GM11168 (cell line): ENCODE data around the gene KCNK17.

Experiments used
- in situ Hi-C: fragments of 300-500 bp; cut with MboI; formaldehyde crosslinking; loops from one replicate; pipeline ENCODE4 v1.12.0; 2022; ENCODE audit warnings: low sequenced_read_pairs; ENCODE audit not compliant: unreplicated experiment

KCNK17 gene, protein sequence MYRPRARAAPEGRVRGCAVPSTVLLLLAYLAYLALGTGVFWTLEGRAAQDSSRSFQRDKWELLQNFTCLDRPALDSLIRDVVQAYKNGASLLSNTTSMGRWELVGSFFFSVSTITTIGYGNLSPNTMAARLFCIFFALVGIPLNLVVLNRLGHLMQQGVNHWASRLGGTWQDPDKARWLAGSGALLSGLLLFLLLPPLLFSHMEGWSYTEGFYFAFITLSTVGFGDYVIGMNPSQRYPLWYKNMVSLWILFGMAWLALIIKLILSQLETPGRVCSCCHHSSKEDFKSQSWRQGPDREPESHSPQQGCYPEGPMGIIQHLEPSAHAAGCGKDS

GRCh38 chr6:39314273-39314795 lies at the start of gene KCNK17:
TSS of gene KCNK17 (minus strand) at chr6:39314419. CDS start at chr6:39314320, 99 bp downstream.
- in situ Hi-C loops, result no loop called here

GRCh38 chr6:39363280-39363679 lies 49.1 kb upstream of the KCNK17 start:
- in situ Hi-C loops, result loop anchor here (25.0 kb wide), 1 partner anchor 499 kb away; no protein-coding TSS in a partner anchor

- in situ Hi-C loops, result loop anchor here (25.0 kb wide), 1 partner anchor 500 kb away; no protein-coding TSS in a partner anchor
Observed at GRCh38 chr6:39362487-39362865, 48.3 kb upstream of the KCNK17 start.

GRCh38 chr6:39361657-39362486 lies 47.7 kb upstream of the KCNK17 start:
- in situ Hi-C loops, result loop anchor here (25.0 kb wide), 1 partner anchor 500 kb away; no protein-coding TSS in a partner anchor

DNA sequence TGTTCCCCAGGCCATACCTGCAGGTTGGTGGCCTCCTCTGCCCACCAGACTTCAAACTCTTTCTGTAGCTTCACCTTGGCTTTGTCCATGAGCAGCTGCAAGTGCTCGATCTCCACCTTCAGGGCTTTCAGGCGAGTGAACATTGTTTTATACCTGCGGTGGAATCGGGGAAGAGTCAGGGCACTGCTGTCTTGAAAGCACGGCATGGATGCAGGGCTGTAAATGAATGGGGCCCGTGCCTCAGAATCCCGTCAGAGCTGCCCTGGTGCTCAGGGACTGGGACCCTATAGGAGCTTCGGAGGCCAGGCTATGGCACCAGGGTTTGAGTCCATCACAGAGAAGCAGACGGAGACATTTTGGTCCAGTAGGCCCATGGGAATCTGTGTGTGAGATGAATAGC lies 46.2 kb upstream of the KCNK17 start:
- in situ Hi-C loops, result loop anchor here (25.0 kb wide), 1 partner anchor 502 kb away; no protein-coding TSS in a partner anchor

GRCh38 chr6:39357998-39358686 lies 43.9 kb upstream of the KCNK17 start:
- in situ Hi-C loops, result loop anchor here (25.0 kb wide), 1 partner anchor 504 kb away; no protein-coding TSS in a partner anchor

DNA sequence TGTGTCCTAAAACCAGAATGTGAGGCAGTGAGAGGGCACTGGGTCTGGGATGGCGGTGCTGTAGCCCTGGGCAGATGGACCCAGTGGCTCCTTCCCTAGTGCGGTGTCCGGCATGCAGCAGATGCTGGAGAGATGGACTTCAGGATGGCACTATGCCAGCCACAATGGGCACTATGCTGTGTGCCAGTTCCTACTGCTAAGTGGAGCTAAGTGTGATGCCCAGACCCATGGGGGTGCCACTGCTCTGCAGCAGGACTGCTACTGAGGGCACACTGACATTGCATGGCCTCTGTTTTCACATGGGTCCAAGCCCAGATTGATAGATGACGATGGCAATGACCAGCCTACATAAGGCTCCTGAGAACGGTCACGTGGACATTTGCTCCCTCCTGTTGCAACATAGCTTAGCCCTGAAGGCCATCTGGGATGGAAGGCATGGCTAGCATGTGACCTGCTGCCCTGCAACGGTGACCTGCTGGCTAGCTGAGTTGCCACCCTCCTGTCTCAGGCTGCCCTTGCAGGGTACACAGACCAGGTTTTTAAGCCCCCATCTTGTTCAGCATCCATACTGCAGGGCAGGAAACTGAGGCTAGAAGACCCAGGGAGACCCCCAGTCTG lies 39.6 kb upstream of the KCNK17 start:
- in situ Hi-C loops, result loop anchor here (25.0 kb wide), 1 partner anchor 508 kb away; no protein-coding TSS in a partner anchor

DNA sequence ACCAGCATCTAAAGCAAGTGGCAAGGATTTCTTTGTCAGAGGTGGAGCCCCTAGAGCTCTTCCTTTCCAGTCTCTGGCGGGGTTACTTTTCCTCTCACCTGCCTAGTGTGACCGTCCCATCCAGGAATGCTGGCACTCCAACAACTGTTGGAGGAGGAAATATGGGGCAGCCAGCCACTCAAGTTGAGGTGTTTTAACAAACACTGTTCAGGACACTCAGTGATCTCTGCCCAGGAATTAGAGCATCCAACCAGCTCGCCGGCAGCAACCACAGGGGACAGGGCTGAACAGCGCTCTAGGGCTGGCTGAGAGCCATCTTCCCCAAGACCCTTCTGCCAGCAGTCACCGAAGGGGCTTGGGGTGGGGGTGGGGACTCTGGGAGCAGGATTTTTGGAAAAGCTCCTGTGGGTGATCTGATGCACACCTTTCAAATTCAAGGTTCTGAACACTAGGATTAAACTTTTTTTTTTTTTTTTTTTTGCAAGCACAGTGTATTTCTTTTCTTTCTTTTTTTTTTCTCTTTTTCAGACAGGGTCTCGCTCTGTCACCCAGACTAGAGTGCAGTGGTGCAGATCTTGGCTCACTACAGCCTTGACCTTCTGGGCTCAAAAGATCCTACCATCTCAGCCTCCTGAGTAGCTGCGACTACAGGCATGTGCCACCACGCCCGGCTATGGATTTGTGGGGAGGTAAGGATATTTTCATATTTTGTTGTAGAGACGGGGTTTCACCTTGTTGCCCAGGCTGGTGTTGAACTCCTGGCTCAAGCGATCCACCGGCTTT lies 36.7 kb upstream of the KCNK17 start:
- in situ Hi-C loops, result loop anchor here (25.0 kb wide), 1 partner anchor 511 kb away; no protein-coding TSS in a partner anchor

DNA sequence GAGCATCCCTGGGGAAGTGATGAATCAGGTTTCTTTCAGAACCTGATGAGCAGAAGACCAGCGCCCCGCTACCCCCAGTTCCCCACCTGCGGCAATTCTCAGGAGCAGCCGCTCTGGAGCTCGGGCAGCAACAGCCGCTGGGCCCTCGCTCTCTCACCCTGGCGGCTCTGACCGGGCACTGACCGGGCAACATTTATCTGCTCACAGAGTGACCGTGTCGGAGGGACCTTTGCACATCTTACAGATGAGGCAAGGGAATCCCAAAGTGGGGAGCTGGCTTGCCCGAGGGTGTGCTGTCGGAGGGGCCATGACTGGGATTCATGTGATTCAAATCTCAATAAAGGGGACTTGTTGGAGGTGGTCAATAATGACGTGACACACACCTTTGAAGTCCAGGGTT lies 34.5 kb upstream of the KCNK17 start:
- in situ Hi-C loops, result loop anchor here (10.0 kb wide), 1 partner anchor 966 kb away; no protein-coding TSS in a partner anchor

DNA sequence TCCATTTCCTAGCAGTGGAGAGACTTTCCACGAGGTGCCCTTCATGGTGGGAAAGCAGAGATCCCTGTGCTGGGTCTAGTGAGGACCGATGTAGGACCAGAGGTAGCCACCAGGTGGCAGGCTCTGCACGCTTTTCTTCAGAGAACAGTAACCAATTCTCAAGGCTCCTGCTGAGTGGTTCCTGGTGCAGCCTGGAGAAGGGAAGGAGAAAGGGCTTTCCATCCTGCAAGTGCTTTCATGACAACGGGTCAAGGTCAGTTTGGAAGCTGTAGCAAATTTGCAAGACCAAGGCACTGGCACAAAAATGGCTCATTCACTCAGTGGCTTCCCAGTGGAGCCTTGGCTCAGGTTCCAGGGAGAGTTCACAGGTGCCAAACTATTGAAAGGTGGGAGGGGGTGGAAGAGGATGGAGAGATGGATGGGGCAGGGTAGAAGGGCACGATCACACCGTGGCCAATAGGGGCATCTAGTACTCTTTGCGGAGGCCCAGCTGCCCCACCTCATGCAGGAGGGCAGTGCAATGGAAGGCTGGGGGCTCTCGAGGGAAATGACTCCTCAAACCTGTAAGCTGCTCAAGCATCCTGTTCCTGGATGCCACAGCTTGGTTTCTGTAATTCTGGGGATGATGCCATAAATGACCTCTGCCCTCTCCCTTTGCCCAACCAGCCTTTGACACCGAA lies 33.8 kb upstream of the KCNK17 start:
- in situ Hi-C loops, result loop anchor here (10.0 kb wide), 1 partner anchor 967 kb away; no protein-coding TSS in a partner anchor

DNA sequence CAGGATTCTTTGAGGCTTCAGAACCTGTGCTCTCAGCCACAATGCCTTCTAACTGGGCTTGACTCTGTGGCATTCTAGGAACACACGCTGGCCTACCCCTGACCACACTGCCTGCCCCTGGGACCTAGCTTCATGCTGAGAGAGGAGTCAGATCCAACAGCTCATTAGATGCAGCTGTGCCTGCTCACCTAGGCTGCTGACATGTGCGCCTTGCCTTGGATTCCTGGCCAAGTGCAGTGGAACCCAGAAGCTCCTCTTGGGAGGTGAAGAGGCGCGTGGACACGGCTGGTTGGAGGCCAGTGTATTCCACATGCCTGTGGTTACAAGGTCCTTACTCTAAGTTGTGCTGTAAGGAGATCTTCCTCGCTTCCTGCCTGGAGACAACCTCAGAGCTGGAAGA lies 33.0 kb upstream of the KCNK17 start:
- in situ Hi-C loops, result loop anchor here (10.0 kb wide), 1 partner anchor 968 kb away; no protein-coding TSS in a partner anchor

DNA sequence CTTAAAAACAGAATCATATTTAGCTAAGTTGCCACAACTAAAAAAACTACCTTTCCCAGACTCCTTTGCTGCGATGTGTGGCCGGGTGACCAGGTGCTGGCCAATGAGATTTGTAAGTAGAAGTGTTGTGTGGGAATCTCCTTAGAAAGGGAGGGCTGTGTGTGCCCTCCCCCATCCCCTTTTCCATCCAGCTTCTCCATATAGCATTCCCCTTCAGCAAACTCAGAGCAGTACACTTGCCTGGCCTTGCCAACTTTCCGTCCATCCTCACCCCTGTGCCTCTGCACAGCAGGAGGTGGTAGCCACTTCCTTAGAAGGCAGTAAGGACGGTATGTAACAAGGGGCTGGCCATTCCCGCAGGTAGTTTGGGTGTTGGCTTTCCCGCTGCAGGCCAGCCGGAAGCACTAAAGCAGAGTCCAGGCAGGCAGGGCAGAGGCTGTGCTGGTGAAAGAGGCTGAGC lies 30.6 kb upstream of the KCNK17 start:
- in situ Hi-C loops, result loop anchor here (10.0 kb wide), 1 partner anchor 970 kb away; no protein-coding TSS in a partner anchor

DNA sequence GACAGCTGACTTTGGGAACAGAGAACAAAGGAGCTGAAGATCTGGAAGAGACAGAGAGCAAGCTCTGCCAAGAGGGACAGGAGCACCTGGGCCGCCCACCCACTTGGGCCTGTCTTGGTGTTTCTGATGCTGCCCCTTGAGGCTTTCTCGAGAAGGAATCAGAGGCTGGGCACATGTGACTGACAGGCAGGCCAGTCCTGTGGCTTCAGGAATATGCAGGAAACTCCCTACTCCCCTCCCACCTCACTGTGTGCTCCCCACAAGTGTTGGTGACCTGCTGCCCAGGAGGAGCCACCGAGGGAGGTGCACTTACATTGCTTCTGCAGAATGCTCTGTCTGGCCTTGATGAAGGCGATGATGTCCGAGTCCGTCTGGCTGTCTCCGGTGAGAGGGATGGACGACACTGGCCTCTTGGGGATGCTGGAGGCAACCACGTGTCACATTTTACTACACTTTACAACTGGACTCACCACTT lies 29.2 kb upstream of the KCNK17 start:
- in situ Hi-C loops, result loop anchor here (10.0 kb wide), 1 partner anchor 971 kb away; no protein-coding TSS in a partner anchor

GRCh38 chr6:39342692-39343395 lies 28.6 kb upstream of the KCNK17 start:
- in situ Hi-C loops, result loop anchor here (10.0 kb wide), 1 partner anchor 972 kb away; no protein-coding TSS in a partner anchor

- in situ Hi-C loops, result loop anchor here (10.0 kb wide), 1 partner anchor 973 kb away; no protein-coding TSS in a partner anchor
Observed at GRCh38 chr6:39341937-39342336, 27.7 kb upstream of the KCNK17 start.

- in situ Hi-C loops, result loop anchor here (10.0 kb wide), 1 partner anchor 973 kb away; no protein-coding TSS in a partner anchor
Observed at GRCh38 chr6:39341352-39341751, 27.1 kb upstream of the KCNK17 start.
